T follicular helper cell (primary cell): ENCODE results near the gene SLC43A1.

Experiments used
- DNase-seq: peaks from one replicate; pipeline ENCODE4 v3.0.0-alpha.2; 2020; ENCODE audit warnings: low read depth

SLC43A1 gene

DNA sequence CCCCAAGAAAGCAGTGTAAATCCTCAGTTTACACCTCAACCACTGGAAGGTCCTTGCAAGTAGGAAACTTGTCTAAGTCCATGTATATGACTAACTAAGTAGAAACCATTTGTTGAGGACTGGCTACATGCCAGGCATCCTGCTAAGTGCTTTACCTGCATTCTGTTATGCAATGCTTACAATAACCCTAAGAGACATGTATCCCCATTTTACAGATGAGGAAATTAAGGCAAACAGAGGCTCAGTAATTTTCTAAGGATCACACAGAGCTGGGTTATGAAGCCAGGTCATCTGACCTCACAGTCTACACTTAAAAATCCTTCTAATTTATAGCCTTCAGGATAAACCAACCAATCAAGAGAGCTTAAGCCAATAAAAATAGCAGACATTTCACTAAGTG lies 13.5 kb upstream of the SLC43A1 start:
- DNase-seq = no peak

DNA sequence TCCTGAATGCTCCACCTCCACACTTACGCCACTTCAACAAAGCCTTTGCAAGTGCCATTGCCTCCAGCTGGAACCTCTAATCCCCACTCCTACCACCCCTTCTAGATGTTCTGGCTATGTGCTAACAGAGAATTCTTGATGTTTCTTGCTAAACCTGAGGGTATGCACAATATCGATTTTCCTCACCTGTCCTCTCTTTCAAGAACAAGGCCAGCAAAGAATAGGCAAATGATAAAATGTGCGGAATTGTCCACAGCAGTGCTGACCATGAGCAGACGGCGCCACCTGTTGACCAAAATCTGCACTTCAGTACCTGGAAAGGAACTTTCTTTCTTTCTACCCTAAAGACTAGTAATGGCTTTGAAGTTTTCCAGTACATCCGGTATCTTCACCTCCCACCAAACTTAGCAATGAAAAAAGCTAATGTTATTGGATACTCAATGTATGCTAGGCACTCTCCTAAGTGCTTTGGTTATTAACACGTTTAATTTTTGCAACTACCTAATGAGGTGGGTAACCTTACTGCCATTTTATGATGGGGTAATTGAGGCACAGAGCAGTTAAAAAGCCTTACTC lies 11.6 kb upstream of the SLC43A1 start:
- peak; percentile 63 for DNase-seq

DNA sequence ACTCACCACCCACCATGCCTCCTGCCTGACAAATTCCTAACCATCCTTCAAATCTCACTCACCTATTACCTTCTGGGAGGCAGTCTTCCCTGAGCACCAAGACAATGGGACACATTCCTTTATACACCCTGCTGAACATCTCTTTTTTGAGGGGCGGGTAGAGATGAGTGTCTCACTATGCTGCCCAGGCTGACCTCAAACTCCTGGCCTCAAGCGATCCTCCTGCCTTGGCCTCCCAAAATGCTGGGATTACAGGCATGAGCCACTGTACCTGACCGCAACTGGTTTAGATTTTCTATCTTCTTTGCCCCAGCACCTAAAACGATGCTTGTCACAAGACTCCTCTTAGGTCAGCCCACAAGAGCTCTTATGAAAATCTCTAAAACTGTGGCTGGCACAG lies 7.9 kb upstream of the SLC43A1 start:
- no peak for DNase-seq

DNA sequence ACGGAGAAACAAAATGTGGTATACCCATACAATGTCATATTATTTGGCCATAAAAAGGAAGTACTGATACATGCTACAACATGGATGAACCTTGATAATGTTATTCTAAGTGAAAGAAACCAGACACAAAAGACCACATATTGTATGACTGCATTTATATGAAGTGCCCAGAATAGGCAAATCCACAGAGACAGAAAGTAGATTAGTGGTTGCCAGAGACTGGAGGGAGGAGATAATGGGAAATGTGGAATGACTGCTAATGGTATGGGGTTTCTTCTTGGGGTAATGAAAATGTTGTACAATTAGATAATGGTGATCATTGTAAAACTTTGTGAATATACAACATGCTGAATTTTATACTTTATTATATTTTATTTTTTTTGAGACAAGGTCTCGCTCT lies 5.6 kb upstream of the SLC43A1 start:
- DNase-seq = no peak

DNA sequence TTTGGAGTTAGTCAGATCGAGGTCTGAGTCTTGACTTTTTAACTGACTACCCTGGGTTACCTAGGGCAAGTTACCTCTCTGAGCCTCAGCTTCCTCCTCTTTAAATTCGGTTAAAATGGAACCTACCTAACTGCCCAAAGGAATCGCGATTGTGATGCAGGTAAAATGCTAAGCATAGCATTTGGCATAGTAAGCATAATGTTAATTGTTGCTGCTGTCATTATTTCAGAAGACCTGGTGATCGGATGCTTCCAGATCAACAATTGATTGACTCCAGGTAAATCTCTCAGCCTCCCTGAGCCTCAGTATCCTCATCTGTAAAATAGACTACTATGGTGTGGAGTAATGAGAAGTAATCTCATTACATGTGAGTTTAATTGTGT lies 550 bp upstream of the SLC43A1 start:
- DNase-seq = no peak

DNA sequence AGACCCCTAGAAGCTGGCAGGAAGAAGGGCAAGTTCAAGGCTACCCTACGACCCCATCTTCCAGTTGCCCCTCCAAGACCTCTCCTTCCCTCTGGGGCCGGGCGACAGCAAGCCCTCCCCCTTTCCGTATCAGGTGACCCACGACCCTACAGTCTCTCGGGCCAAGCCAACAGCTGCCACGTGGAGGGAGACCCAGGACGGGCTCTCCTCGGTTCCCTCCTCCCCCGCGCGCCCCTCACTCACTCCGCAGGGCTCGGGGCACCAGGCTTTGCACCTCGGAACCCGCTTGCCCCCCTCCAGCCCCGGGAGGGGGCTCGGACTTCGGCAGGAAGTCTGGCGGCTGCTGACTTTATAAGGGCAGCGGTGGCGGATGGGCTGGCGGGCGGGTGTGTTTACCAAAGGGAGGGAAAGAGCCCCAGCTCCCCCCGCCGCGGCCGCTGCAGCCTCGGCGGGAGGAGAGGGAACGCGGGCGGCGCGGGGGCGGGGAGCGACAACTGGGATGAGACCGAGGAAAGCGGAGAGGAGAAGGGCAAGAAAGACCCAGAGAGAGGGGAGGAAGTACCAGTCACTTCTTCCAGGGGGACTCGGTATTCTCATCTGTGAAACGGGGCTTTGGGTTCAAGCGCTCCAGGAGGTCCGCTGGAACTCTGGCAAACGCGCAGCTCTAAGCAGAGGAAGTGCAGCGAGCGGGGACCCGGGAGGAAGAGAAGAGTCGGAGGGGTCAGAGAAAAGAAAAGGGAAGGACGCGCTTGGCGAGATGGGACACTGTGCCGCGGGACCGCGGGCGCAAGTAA lies 767 bp downstream of the SLC43A1 start:
- DNase-seq = peak; percentile 15

DNA sequence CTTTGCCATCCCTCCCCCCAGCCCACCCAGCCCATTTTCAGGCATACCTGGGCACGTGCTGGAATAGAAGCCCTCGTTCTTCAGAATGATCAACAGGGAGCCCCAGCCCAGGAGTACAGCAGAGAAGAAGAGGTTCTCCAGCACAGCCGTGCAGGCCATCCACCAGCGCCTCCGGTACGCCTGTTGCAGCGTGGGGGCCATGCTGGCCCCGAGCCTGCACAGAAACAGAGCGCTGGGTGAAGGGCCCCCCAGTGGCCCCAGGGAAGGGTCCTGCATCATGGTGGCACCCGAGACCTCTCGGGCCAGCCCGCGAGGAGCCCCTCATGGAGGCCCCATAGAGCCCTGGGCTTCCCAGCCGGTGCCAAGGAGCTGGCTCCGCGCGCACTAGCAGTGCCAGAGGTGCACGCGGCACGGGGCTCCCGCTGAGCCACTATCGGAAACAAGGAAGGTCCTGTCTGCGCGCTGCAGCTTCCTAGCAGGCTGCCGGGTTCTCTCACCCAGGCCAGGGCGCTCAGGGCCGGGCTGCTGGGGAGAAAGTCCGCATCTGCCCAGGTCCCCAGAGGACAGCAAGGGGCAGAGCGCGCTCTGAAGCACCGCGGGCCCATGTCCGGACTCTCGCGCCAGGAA lies 1.5 kb downstream of the SLC43A1 start:
- no peak for DNase-seq

DNA sequence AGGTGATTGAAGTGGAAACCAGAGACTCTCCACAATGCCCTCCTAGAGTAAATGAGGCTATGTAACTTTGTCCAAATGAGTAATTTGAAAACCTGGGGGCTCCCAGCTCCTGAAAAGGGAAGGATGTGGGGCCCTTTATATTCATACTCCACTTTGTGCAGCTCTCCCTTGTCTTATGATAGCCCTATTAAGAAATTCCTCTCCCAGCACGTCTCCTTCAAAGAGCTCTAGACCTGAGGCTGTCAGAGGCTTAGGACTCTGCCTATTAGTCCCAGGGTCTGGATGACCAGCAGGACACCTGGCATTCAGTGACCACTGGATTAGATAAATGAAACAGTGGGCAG lies 2.1 kb downstream of the SLC43A1 start:
- no peak for DNase-seq

DNA sequence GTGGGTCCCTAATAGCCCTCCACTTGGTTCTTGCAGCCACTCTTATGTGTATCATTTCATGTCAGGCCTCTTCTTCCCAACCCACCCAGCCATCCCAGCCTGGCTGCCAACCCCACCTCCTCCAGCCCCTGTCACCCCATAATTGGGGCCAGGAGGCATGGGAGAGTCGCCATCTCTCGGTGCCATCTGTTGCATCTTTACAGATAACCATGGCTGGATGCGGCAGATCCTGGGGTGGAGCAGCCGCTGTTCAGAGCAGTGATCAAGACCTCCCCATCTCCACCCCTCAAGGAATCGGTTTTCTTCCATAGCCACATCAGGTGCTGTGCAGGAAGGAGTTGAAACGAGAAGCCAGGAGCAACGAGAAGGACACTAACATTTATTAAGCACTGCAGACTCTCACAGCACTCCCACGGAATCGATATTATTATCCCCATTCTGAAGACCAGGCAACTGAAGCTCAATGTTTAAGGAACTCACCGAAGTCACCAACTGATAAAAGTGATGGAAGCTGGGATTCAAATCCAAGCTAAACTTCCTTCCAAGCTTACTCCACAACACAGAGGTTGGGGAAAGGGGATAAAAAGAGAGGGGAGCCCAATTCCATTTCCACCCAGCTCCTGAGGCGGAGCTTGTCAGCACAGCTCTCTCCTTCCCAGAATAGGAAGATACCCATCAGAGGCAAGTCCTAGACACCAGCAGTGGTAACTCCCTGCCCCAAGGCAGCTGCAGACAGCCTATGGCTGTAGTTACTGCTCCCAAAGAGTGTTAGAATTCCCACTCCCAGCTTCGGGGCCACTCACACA lies 2.7 kb downstream of the SLC43A1 start:
- no peak for DNase-seq

DNA sequence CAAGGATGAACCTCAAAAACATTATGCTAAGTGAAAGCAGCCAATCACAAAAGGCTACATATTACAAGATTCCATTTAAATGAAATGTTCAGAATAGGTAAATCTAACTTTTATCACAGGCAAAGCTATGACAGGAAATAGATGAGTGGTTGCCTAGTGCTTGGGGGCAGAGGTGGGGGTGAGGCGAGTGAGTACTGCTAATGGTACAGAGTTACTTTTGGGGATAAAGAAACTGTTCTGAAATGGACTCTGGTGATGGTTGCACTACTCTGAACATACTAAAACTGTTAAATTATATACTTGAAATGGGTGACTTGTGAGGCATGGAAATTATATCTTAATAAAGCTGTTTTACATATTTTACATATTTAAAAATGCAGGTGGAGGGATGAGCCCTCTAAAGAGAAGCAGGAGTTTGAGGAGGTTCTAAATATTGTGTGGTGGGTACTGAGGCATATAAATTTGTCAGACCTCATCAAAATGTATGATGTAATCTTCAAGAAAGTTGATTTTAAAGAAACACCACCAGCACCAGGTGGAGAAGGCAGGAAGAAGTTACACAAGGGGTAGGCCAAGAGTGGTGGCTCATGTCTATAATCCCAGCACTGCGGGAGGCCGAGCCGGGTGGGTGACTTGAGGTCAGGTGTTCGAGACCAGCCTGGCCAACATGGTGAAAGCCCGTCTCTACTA lies 3.6 kb downstream of the SLC43A1 start:
- no peak for DNase-seq

DNA sequence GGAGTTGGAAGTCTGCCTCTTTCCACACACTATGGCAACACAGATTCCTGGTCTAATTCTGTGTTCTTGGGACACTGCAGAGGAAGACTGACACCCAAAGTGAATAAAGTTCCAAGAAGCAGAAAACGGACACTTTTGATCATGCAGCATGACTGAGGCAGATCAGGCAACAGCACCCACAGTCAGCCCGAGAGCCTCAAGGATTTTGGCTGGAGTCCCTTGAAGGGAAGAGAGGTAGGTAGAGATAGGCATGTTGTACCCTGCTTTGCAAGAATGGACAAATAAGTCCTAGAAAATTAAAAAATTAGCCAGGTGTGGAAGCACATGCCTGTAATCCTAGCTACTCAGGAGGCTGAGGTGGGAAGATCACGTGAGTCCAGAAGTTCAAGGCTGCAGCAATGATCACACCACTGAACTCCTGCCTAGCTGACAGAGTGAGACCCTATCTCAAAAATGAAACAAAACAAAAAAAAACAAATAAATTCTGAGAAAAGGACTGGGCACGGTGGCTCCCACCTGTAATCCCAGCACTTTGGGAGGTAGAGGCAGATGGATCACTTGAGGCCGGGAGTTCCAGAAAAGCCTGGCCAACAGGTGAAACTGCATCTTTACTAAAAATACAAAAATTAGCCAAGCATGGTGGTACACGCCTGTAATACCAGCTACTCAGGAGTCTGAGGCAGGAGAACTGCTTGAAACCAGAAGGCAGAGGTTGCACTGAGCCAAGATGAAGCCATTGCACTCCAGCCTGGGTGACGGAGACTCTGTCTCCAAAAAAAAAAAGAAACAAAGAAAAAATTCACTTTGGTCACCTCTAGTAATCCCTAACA lies 6.9 kb downstream of the SLC43A1 start:
- no peak for DNase-seq

DNA sequence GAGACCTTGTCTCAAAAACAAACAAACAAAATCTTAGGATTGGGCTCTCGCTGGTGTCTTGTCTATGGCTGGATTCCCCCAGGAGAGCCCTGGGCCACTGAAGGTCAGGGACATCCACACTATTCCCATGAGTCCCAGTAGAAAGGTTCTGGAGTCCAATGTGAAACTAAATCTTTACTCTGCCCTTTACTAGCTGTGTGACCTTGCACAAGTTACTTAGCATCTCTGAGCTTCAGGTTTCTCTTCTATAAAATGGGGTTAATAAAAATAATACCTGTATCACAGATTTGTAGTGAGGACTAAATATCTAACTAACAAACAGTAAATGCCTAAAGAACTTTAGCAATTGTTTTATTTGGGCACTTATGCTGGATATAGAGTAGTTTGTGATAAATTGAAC lies 9.0 kb downstream of the SLC43A1 start:
- DNase-seq = no peak

DNA sequence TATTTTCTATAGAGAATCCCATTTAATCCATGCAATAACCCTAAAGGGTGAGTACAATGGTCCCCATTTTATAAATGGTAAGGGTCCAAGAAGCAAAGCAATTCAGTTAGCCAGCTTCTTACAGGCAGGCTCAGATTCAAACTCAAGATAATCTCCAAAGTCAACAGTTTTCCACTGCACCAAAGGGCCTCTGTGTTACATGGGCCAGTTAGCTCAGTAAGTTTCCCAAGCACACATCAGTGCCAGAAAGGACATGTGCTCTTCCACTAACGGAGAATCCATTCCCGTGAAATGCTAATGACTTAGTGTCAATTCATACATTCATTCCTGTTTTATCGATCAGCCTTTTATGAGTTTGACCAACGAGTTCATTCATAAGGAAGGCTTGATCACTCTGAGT lies 11.0 kb downstream of the SLC43A1 start:
- no peak for DNase-seq

DNA sequence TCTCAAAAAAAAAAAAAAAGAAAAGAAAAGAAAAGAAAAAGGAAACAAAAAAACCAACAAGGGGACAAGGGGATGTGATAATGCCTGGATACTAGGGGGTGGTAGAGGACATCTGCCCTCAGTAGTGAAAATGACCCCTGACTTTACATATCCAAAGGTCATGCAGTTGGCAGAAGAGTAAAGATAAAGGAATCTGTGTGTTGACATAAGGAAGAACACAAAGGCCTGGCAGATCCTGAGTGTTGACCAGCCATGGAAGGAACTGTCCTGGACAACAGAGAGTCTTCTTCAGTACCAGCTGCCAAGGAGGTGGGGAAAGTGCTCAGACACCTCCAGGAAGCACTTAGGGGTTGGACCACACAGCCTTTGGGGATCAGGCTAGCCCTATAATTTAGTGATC lies 12.6 kb downstream of the SLC43A1 start:
- DNase-seq = no peak

DNA sequence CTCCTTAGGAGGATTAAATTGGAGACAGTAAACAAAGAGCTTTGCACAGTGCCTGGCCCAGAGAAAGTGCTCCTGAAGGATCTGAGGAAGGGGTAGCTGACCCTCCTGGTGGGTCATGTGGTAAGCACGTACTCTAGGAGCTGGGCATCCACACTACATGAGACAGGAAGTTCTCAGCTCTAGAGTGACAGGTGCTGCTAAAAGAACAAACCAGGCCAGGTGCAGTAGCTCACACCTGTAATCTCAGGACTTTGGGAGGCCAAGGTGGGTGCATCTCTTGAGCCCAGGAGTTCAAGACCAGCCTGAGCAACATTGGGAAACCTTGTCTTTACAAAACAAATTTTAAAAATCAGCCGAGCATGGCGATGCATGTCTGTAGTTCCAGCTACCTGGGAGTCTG lies 13.1 kb downstream of the SLC43A1 start:
- no peak for DNase-seq

DNA sequence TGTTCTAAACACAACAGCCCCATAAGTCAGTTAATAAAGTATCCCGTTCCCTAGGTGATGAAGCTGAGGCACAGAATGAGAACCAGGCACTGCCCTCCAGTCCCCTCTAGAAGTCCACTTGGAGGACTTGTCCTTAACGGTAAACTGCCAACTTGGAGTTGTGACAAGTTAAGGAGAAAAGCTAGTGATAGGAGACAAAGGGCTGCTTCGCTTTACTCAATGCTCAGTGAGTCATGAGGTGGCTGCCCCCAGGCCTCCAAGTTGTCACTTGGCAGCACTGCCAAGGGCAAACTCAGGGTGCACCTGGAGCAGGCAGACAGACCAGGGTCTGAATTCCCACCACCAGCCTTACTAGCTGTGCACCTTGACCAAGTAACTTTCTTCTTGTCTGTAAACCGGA lies 13.5 kb downstream of the SLC43A1 start:
- DNase-seq = no peak

DNA sequence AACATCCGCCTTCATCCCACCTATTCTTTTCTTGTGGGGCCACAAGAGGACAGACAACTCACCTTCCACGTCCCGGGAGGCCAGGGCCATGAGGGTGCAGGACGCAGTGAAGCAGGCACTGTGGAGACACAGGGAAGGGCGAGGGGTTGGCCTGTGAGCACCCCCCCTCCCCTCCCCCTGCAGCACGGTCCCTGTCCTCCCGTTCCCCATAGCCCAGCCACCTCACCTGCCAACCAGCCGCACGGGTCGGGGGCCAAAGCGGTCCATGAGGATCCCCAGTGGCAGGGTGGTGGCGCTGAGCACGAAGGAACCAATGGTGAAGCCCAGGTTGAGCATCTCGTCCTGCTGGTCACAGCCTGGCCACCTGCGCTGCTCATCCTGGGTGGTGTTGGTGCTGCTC lies 14.6 kb downstream of the SLC43A1 start:
- DNase-seq = no peak

DNA sequence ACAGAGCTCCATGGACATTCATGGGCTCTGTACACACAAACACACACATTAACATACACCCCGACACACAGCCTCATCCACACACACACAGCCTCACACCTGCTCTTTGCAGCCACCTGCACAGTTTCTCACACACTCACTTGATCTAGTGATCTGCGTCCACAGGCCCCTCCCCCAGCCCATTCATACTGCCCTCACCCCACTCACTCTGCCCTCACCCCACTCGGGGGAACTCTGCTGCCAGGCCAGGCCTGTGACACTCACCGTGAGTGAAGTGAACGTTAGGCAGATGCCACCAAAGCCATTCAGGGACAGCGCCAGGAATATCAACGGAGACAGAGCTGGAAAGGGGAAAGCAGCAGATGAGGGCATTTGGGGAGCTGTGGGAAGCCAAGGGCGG lies 15.0 kb downstream of the SLC43A1 start:
- DNase-seq = no peak

DNA sequence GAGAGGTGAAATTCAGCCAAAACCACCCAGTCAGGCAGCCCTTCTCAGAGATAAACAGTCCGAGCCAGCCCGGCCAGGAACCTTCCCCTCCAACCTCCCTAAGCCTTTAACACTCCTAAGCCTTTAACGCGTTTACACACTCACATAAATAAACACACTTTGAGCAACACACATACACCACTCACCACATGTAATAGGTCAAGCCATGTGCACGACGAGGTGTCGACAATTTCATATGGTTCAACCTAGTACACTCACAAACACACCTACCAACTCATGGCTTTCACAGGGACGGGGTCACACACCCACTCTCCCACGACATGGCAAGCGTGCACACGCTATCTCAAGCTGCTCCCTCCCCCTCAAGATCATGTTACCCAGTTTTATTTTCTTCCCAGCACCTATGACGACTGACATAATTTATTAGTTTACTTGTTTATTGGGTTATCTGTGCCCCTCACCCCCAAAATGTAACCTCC lies 15.5 kb downstream of the SLC43A1 start:
- DNase-seq = no peak

DNA sequence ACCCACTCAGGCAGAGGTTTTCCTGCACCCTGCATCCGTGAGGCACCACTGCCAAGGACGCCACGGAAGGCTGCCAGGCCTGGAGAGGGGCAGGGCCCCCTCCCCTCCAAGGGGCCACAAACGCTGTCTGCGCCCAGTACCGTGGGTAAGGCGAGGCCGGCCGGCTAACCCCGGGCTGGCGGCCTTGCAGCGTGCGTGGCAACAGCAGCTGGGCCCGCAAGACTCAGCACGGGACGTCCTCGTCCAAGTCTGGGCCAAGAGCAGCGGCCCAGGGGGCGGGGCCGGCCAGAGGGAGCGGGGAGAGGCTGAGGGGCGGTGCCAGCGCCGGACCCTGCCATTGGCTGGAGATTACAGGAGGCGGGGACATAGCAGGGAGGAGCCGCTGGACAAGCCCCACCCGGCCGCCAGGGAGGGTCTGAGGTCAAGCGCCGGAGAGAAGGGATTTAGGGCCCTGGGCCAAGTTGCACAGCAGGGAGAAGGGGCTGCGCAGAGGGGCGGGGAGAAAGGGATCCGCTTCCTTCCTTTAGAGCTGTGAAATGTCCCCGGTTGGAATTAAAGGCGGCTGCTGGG lies 16.0 kb downstream of the SLC43A1 start:
- DNase-seq = no peak

DNA sequence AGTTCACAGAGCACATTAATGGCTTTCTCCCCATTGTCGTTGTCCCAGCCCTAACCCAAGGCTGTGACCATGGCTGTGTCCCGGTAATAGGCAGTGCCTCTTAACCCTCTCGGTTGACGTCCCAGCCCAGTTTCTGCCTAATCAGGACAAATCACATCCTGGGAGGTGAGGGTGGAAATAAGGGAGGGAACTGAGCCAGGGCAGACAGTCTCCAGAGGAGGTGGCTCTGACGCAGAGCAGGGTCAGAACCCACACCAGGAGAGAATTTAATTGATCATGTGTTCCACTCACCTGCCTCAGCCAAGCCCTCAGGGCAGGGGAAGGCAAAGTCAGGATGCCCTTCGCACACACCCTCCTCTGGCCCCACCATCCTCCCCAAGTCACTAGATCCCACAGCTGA lies 17.0 kb downstream of the SLC43A1 start:
- no peak for DNase-seq
